Astrocyte (in vitro differentiated cells and primary cell): ENCODE data around the gene THPO.

Experiments
- CTCF ChIP-seq: IDR thresholded peaks from 2 replicates; pipeline ENCODE4 v1.5.1; 2011; ENCODE audit warnings: low read depth, mild to moderate bottlenecking, inconsistent platforms, low read length, moderate library complexity; ENCODE audit not compliant: insufficient read depth
- EZH2 ChIP-seq: IDR thresholded peaks from 2 replicates; pipeline ENCODE4 v1.6.1; 2012; ENCODE audit warnings: mild to moderate bottlenecking, low read length, inconsistent platforms; ENCODE audit not compliant: insufficient read depth

DNA sequence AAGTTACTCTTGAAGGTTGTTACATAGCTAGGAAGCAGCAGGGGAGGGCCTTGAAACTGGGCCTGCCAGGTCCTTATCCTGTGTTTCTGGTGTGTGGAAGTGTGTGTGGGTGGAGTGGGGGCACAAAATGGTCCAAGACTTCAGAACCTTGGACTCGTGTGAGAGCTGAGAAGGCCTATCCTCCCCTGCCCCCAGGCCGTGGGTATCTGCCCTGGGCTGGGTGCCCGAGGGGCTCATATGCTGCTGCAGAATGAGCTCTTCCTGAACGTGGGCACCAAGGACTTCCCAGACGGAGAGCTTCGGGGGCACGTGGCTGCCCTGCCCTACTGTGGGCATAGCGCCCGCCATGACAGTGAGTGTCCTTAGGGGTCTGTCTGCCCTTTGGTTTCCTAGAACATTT lies 6.3 kb upstream of the THPO start:
- TF ChIP-seq EZH2 (no peak), CTCF (no peak)
